ENCODE measurements around the gene TBC1D22A. TPM values are rescaled to one million over a fixed set of nuclear protein-coding genes. Genes with fewer than 3 reads are reported as not detected.

Gene TBC1D22A
- total and polyA plus RNA-seq, 8 donors, result 12.0 to 17.6 (median 15.3) TPM

GRCh38 chr22:46801826-46802607 is 39.6 kb downstream of the TBC1D22A start:
- FAIRE-seq (no peak), DNase-seq (peak in 1 of 6 donors; percentile 27), ATAC-seq (no peak)
- TF ChIP-seq, protein P1, sequence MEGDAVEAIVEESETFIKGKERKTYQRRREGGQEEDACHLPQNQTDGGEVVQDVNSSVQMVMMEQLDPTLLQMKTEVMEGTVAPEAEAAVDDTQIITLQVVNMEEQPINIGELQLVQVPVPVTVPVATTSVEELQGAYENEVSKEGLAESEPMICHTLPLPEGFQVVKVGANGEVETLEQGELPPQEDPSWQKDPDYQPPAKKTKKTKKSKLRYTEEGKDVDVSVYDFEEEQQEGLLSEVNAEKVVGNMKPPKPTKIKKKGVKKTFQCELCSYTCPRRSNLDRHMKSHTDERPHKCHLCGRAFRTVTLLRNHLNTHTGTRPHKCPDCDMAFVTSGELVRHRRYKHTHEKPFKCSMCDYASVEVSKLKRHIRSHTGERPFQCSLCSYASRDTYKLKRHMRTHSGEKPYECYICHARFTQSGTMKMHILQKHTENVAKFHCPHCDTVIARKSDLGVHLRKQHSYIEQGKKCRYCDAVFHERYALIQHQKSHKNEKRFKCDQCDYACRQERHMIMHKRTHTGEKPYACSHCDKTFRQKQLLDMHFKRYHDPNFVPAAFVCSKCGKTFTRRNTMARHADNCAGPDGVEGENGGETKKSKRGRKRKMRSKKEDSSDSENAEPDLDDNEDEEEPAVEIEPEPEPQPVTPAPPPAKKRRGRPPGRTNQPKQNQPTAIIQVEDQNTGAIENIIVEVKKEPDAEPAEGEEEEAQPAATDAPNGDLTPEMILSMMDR (IDR thresholded peaks at IDR 0.05), result no peak
- WGBS, 2 donors, result 94% methylated on average over 20 of the region's 20 CpGs
- intact Hi-C loops (cut with DNase I), result no loop called here
- H3K4me3 ChIP-seq, result no peak overlapping the region
- H3K36me3 ChIP-seq, result peaks cover 0 to 4% (median 0%) of the 10 kb centered on the region in 3 donors
- no peak overlapping the region for H3K27ac ChIP-seq
- no peaks in the 10 kb centered on the region for H3K4me1 ChIP-seq
- H3K27me3 ChIP-seq, result no peaks in the 10 kb centered on the region
- H3K9me3 ChIP-seq, result no peaks in the 10 kb centered on the region

DNA sequence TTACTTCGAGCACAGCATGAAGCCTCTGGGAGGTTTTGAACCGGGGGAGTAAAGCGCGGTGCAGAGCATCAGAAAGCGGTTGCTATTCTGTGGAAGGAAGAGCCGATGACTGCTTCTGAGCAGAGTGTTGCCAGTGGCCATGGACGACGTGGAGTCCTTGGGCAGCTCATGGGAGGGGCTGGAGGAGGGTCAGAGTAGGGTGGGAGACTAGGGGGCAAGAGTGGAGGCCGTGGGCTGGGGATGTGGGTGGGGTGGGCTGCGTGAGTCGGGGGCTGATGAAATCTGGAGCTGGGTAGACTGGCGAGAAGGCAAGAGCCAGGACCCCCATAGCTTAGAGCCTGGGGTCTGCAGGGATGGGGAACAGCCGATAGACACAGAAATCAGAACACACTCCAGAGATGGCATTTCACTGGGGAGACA is 40.2 kb downstream of the TBC1D22A start:
- no peak for ATAC-seq
- no peaks in the 10 kb centered on the region for H3K9me3 ChIP-seq
- no peak overlapping the region for H3K27ac ChIP-seq
- peaks cover 0 to 4% (median 0%) of the 10 kb centered on the region in 3 donors for H3K36me3 ChIP-seq
- H3K4me3 ChIP-seq, result no peak overlapping the region
- intact Hi-C loops (cut with DNase I), result no loop called here
- H3K27me3 ChIP-seq, result no peaks in the 10 kb centered on the region
- DNase-seq, result peak in 1 of 6 donors; percentile 56
- H3K4me1 ChIP-seq, result no peaks in the 10 kb centered on the region
- FAIRE-seq, result no peak
- TF ChIP-seq, protein P1 (IDR thresholded peaks at IDR 0.05), result no peak
- 88 to 89% methylated on average over 13 of the region's 13 CpGs for WGBS, 2 donors

- H3K4me3 ChIP-seq, result no peak overlapping the region
- H3K4me1 ChIP-seq, result no peaks in the 10 kb centered on the region
- H3K27me3 ChIP-seq, result no peaks in the 10 kb centered on the region
- intact Hi-C loops (cut with DNase I), result no loop called here
- no peak overlapping the region for H3K27ac ChIP-seq
- peaks cover 0 to 4% (median 0%) of the 10 kb centered on the region in 3 donors for H3K36me3 ChIP-seq
- 14% methylated on average over 28 of the region's 28 CpGs for WGBS, 2 donors
- TF ChIP-seq, protein P1 (IDR thresholded peaks at IDR 0.05), result peak; percentile 90 to 97 (median 93)
- DNase-seq (peak in 5 of 6 donors; percentile 31 to 87 (median 69)), ATAC-seq (peak; percentile 64 to 83 (median 76)), FAIRE-seq (no peak)
- H3K9me3 ChIP-seq, result no peaks in the 10 kb centered on the region
Measured at GRCh38 chr22:46803031-46803880, 40.8 kb downstream of the TBC1D22A start.

DNA sequence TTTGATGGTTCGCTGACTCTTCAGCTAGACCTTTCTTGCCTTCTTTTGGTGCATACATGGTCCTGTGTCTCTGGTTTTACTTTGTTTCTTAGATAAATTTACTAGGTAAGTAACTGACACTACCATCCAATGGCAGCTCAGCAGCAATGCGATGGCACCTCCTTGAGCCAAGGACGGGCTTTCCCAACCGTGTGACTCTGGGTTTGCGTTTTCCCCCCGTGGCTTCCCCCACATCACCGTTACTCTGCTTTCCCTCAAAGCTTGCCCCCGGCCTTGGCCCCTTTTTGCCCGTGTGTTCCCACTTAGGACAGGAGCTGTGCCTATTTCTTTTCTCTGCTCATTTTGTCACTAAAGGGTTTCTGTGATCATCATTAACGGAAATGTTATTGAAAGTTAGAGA is 41.5 kb downstream of the TBC1D22A start:
- Histone ChIP-seq H3K4me3 (no peak overlapping the region), H3K36me3 (peaks cover 0 to 4% (median 0%) of the 10 kb centered on the region in 3 donors), H3K9me3 (no peaks in the 10 kb centered on the region), H3K27me3 (no peaks in the 10 kb centered on the region), H3K4me1 (no peaks in the 10 kb centered on the region), H3K27ac (no peak overlapping the region)
- ATAC-seq, result no peak
- DNase-seq, result peak in 1 of 6 donors; percentile 21
- TF ChIP-seq, protein P1 (IDR thresholded peaks at IDR 0.05), result no peak
- WGBS, 2 donors, result 74 to 78% methylated on average over 10 of the region's 10 CpGs
- intact Hi-C loops (cut with DNase I), result no loop called here
- FAIRE-seq, result no peak
